Uterus (tissue), 2 donors: ENCODE data around the gene RAB8A.

Experiments used
- POLR2A ChIP-seq, 2 donors: fragments of 450-650 bp; IDR thresholded peaks; one replicate each; pipeline ENCODE4 v1.6.1; 2016; ENCODE audit warnings: antibody characterized with exemption in 2 of 2, mild to moderate bottlenecking in 1 of 2, moderate library complexity in 1 of 2
- TF ChIP-seq, protein P1 (sequence below), 4 experiments: fragments of 200-600 bp in 2 of 4; fragments of 450-650 bp in 2 of 4; sonication (generic) in 2 of 4; IDR thresholded peaks; one replicate each; pipeline ENCODE4 v1.5.1; 2016 to 2019; ENCODE audit warnings: antibody characterized with exemption in 4 of 4, mild to moderate bottlenecking in 2 of 4, moderate library complexity in 1 of 4

DNA sequence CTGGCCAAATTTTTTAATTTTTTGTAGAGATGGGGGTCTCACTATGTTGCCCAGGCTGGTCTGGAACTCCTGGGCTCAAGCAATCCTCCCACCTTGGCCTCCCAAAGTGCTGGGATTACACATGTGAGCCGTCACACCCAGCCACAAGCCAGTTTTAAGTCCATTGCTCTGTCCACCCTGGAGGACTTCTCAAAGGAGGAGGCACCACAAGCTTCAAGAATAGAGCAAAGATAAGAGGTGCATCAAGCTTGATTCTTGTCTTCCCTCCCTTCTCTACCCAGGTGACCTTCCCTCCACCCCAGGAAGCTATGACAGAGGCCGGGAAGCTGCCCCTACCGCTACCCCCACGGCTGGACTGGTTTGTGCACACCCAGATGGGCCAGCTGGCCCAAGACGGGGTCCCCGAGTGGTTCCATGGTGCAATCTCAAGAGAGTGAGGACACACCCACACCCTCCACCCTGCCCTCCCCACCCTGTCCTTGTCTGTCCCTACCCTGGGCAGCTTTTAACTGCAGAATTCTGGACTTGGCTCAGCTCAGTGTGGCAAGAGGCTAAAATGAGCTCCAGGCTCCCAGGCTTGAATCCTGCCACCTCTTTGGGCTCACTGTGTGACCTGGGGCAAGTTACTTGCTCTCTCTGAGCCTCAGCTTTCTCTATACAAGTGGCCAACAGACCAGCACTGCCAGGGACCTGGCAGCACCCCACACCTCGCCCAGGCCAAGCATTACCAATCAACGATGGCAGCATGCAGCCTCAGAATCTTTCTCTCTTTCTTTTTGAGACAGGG is 36.9 kb downstream of the RAB8A start:
- TF ChIP-seq POLR2A (IDR thresholded peaks at IDR 0.05): no peak
- TF ChIP-seq, protein P1, sequence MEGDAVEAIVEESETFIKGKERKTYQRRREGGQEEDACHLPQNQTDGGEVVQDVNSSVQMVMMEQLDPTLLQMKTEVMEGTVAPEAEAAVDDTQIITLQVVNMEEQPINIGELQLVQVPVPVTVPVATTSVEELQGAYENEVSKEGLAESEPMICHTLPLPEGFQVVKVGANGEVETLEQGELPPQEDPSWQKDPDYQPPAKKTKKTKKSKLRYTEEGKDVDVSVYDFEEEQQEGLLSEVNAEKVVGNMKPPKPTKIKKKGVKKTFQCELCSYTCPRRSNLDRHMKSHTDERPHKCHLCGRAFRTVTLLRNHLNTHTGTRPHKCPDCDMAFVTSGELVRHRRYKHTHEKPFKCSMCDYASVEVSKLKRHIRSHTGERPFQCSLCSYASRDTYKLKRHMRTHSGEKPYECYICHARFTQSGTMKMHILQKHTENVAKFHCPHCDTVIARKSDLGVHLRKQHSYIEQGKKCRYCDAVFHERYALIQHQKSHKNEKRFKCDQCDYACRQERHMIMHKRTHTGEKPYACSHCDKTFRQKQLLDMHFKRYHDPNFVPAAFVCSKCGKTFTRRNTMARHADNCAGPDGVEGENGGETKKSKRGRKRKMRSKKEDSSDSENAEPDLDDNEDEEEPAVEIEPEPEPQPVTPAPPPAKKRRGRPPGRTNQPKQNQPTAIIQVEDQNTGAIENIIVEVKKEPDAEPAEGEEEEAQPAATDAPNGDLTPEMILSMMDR (IDR thresholded peaks at IDR 0.05): no peak
